Endothelial cell of umbilical vein (primary cell): Measurements from ENCODE around the gene AATF.

ENCODE experiments used
- CTCF ChIP-seq, 2 donors: IDR thresholded peaks; 1 replicate in 1 of 2; 2 replicates in 1 of 2; pipeline ENCODE4 v1.5.1; 2011; ENCODE audit warnings: low read length in 2 of 2, mild to moderate bottlenecking in 2 of 2, moderate library complexity in 2 of 2, control low read depth in 1 of 2, inconsistent platforms in 1 of 2, low read depth in 1 of 2; ENCODE audit not compliant: insufficient read depth in 1 of 2; ENCODE audit errors: extremely low read depth in 1 of 2
- EZH2 ChIP-seq: IDR thresholded peaks from 2 replicates; pipeline ENCODE4 v1.6.1; 2012; ENCODE audit warnings: borderline replicate concordance, low read depth, mild to moderate bottlenecking, moderate library complexity, low read length, inconsistent platforms; ENCODE audit not compliant: severe bottlenecking
- FOS ChIP-seq: IDR thresholded peaks from 2 replicates; pipeline ENCODE4 v1.6.1; 2011; ENCODE audit warnings: mild to moderate bottlenecking, low read length, moderate library complexity, borderline replicate concordance; ENCODE audit not compliant: insufficient read depth
- GATA2 ChIP-seq: IDR thresholded peaks from 2 replicates; pipeline ENCODE4 v1.7.0; 2011; ENCODE audit warnings: low read depth, mild to moderate bottlenecking, moderate library complexity, mixed read lengths, low read length; ENCODE audit not compliant: insufficient read length, insufficient read depth
- JUN ChIP-seq: IDR thresholded peaks from 2 replicates; pipeline ENCODE4 v1.6.1; 2011; ENCODE audit warnings: borderline replicate concordance, low read depth; ENCODE audit not compliant: insufficient read length, insufficient read depth
- MAX ChIP-seq: IDR thresholded peaks from 2 replicates; pipeline ENCODE4 v1.6.1; 2011; ENCODE audit not compliant: insufficient read depth, insufficient read length
- MYC ChIP-seq: IDR thresholded peaks from one replicate; pipeline ENCODE4 v1.6.1; 2011; ENCODE audit warnings: mild to moderate bottlenecking, low read depth, low read length
- POLR2A ChIP-seq: IDR thresholded peaks from 2 replicates; pipeline ENCODE4 v1.6.1; 2012; ENCODE audit warnings: low read depth, mild to moderate bottlenecking, control low read depth, low read length
- POLR2AphosphoS5 ChIP-seq: IDR thresholded peaks from 2 replicates; pipeline ENCODE4 v1.6.1; 2012; ENCODE audit warnings: low read depth, mild to moderate bottlenecking, control low read depth, low read length, moderate library complexity; ENCODE audit not compliant: insufficient read depth

DNA sequence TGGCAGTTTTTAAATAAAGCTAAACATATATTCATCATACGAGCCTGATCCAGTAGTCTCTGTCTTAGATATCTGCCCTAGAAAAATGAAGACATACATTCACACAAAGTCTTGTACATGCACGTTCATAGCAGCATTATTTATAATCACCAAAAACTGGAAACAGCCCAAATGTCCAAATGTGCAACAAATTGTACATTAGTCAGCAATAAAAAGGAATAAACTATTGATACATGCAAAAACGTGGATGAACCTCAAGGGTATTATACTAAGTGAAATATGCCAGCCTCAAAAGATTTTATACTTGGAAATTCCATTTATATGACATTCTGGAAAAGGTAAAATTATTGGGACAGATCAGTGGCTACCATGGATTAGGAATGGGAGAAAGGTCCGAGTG, 22.8 kb downstream of the AATF start:
- TF ChIP-seq POLR2A, result no peak
- TF ChIP-seq CTCF (IDR thresholded peaks at IDR 0.05; ENCODE audit: extremely low read depth in 1 of 2, insufficient read depth in 1 of 2, low read depth in 1 of 2, low read length in 2 of 2), result no peak
- no peak for TF ChIP-seq EZH2
- TF ChIP-seq MYC, result no peak
- TF ChIP-seq POLR2AphosphoS5, result no peak
- no peak for TF ChIP-seq MAX
- no peak for TF ChIP-seq FOS
- TF ChIP-seq JUN, result no peak
- TF ChIP-seq GATA2, result no peak
